Trophoblast cell (in vitro differentiated cells and primary cell): ENCODE data around the gene DHRSX.

Source experiments
- DNase-seq, 2 donors: peaks; one replicate each; pipeline ENCODE4 v3.0.0-alpha.2; 2016
- H2AFZ ChIP-seq: 2 replicates; pipeline ENCODE4 v1.6.1; 2013; ENCODE audit warnings: low read length, moderate library complexity, mild to moderate bottlenecking; ENCODE audit not compliant: insufficient read depth, poor library complexity
- H2AK5ac ChIP-seq: 2 replicates; pipeline ENCODE4 v1.6.1; 2013; ENCODE audit warnings: mild to moderate bottlenecking, low read length
- H2BK120ac ChIP-seq: 2 replicates; pipeline ENCODE4 v1.6.1; 2013; ENCODE audit warnings: low read length, mild to moderate bottlenecking, moderate library complexity; ENCODE audit not compliant: insufficient read depth, poor library complexity
- H2BK12ac ChIP-seq: 2 replicates; pipeline ENCODE4 v1.6.1; 2013; ENCODE audit warnings: mild to moderate bottlenecking, low read length, moderate library complexity
- H2BK5ac ChIP-seq: 2 replicates; pipeline ENCODE4 v1.6.1; 2013; ENCODE audit warnings: low read length, low read depth, moderate library complexity, mild to moderate bottlenecking; ENCODE audit not compliant: poor library complexity
- H3K14ac ChIP-seq: 2 replicates; pipeline ENCODE4 v1.6.1; 2013; ENCODE audit warnings: mild to moderate bottlenecking, low read length
- H3K18ac ChIP-seq: 2 replicates; pipeline ENCODE4 v1.6.1; 2013; ENCODE audit warnings: mild to moderate bottlenecking, low read length
- H3K23ac ChIP-seq: 2 replicates; pipeline ENCODE4 v1.6.1; 2013; ENCODE audit warnings: low read length
- H3K27ac ChIP-seq: 2 replicates; pipeline ENCODE4 v1.5.1; 2013; ENCODE audit warnings: low read depth, mild to moderate bottlenecking, inconsistent platforms, low read length, moderate library complexity
- H3K27me3 ChIP-seq: 2 replicates; pipeline ENCODE4 v1.6.1; 2013; ENCODE audit warnings: inconsistent platforms, mild to moderate bottlenecking, low read length, moderate library complexity; ENCODE audit not compliant: insufficient read depth
- H3K36me3 ChIP-seq, 2 experiments: 1 replicate in 1 of 2; 2 replicates in 1 of 2; pipeline ENCODE4 v1.6.1; 2013; ENCODE audit warnings: low read length in 2 of 2, mild to moderate bottlenecking in 2 of 2, moderate library complexity in 1 of 2; ENCODE audit not compliant: insufficient read depth in 2 of 2, control insufficient read depth in 1 of 2
- H3K4ac ChIP-seq: 2 replicates; pipeline ENCODE4 v1.6.1; 2013; ENCODE audit warnings: low read depth, mild to moderate bottlenecking, low read length, moderate library complexity
- H3K4me1 ChIP-seq, 2 experiments: 1 replicate in 1 of 2; 2 replicates in 1 of 2; pipeline ENCODE4 v1.6.1; 2013; ENCODE audit warnings: low read length in 2 of 2, mild to moderate bottlenecking in 2 of 2, moderate library complexity in 1 of 2; ENCODE audit not compliant: insufficient read depth in 2 of 2, control insufficient read depth in 1 of 2
- H3K4me2 ChIP-seq: 2 replicates; pipeline ENCODE4 v1.6.1; 2013; ENCODE audit warnings: inconsistent platforms, mild to moderate bottlenecking, low read length, moderate library complexity
- H3K4me3 ChIP-seq: 2 replicates; pipeline ENCODE4 v1.5.1; 2013; ENCODE audit warnings: mild to moderate bottlenecking, low read depth, low read length, inconsistent platforms
- H3K79me1 ChIP-seq: one replicate; pipeline ENCODE4 v1.6.1; 2013; ENCODE audit warnings: low read length
- H3K79me2 ChIP-seq: 2 replicates; pipeline ENCODE4 v1.6.1; 2013; ENCODE audit warnings: low read length, mild to moderate bottlenecking; ENCODE audit not compliant: control insufficient read depth, insufficient read depth, poor library complexity
- H3K9ac ChIP-seq: 2 replicates; pipeline ENCODE4 v1.6.1; 2013; ENCODE audit warnings: mild to moderate bottlenecking, low read length
- H3K9me3 ChIP-seq: 2 replicates; pipeline ENCODE4 v1.6.1; 2013; ENCODE audit warnings: low read depth, mild to moderate bottlenecking, control low read depth, inconsistent platforms, low read length; ENCODE audit not compliant: insufficient read depth
- H4K12ac ChIP-seq: 2 replicates; pipeline ENCODE4 v1.6.1; 2013; ENCODE audit warnings: low read depth, mild to moderate bottlenecking, low read length, moderate library complexity
- H4K8ac ChIP-seq: 2 replicates; pipeline ENCODE4 v1.6.1; 2013; ENCODE audit warnings: low read depth, mild to moderate bottlenecking, low read length, moderate library complexity
- H4K91ac ChIP-seq: one replicate; pipeline ENCODE4 v1.6.1; 2013; ENCODE audit warnings: low read depth, mild to moderate bottlenecking, low read length, moderate library complexity
- WGBS: extraction: QIAGEN DNeasy Blood & Tissue Kit; methylation state at CpG from one replicate; pipeline ENCODE4 v1.1.7; 2013; ENCODE audit warnings: missing lambda C conversion rate; ENCODE audit not compliant: insufficient read length, insufficient coverage; ENCODE audit errors: extremely low coverage; 5-methylcytosine and 5-hydroxymethylcytosine counted together

Gene DHRSX

DNA sequence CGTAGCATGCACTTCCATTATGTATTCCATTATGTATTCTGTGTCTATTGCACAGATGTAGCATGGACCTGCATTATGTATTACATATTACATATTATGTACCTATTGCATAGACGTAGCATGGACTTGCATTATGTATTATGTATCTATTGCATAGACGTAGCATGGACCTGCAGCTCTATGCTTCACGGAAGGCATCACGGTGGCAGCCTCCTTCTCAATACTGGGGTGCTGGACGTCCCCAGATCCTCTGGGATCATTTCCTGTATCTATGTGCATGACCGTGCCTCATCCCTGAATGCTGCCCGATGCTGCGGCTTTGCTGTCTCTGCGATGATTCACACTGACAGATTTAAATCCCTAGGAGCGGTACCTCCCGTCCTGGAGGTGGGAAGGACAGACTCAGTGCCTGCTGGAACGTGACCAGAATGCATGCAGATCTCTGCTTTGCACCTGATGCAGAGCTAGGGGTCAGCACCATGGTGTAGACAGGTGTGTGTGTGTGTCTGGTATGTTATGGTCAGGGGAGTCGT is 317.5 kb downstream of the DHRSX start:
- H3K14ac ChIP-seq = no peak overlapping the region
- no peaks in the 10 kb centered on the region for H3K36me3 ChIP-seq
- DNase-seq = peak in 1 of 2 donors; percentile 5
- no peak overlapping the region for H2AK5ac ChIP-seq
- no peak overlapping the region for H4K91ac ChIP-seq
- H3K79me1 ChIP-seq = no peaks in the 10 kb centered on the region
- no peak overlapping the region for H3K27ac ChIP-seq
- H3K4me2 ChIP-seq = no peak overlapping the region
- no peak overlapping the region for H3K9ac ChIP-seq
- H3K4me1 ChIP-seq = peaks cover 4 to 6% of the 10 kb centered on the region in 2 experiments
- no peaks in the 10 kb centered on the region for H3K79me2 ChIP-seq
- H3K4me3 ChIP-seq = no peak overlapping the region
- H2BK12ac ChIP-seq = no peak overlapping the region
- H3K4ac ChIP-seq = no peak overlapping the region
- no peak overlapping the region for H4K12ac ChIP-seq
- no CpG with 5 or more reads among the region's 14 CpGs for WGBS
- peaks cover 12% of the 10 kb centered on the region for H3K9me3 ChIP-seq
- H3K23ac ChIP-seq = no peak overlapping the region
- H2BK5ac ChIP-seq = no peak overlapping the region
- H3K18ac ChIP-seq = no peak overlapping the region
- H2BK120ac ChIP-seq = no peak overlapping the region
- no peak overlapping the region for H2AFZ ChIP-seq
- H4K8ac ChIP-seq = no peak overlapping the region
- H3K27me3 ChIP-seq = no peaks in the 10 kb centered on the region

GRCh38 chrX:2177541-2177940 is 323.2 kb downstream of the DHRSX start:
- peaks cover 6% of the 10 kb centered on the region for H3K9me3 ChIP-seq
- no peak overlapping the region for H3K14ac ChIP-seq
- no peak overlapping the region for H2BK5ac ChIP-seq
- H4K8ac ChIP-seq = no peak overlapping the region
- H3K4ac ChIP-seq = no peak overlapping the region
- no CpG with 5 or more reads among the region's 14 CpGs for WGBS
- no peak for DNase-seq
- H2BK120ac ChIP-seq = no peak overlapping the region
- no peak overlapping the region for H3K9ac ChIP-seq
- H3K36me3 ChIP-seq = no peaks in the 10 kb centered on the region
- H3K23ac ChIP-seq = no peak overlapping the region
- H3K27ac ChIP-seq = no peak overlapping the region
- H4K91ac ChIP-seq = no peak overlapping the region
- H3K79me1 ChIP-seq = no peaks in the 10 kb centered on the region
- H3K18ac ChIP-seq = no peak overlapping the region
- no peak overlapping the region for H4K12ac ChIP-seq
- no peak overlapping the region for H2AFZ ChIP-seq
- H3K79me2 ChIP-seq = no peaks in the 10 kb centered on the region
- H3K27me3 ChIP-seq = no peaks in the 10 kb centered on the region
- H2AK5ac ChIP-seq = no peak overlapping the region
- H2BK12ac ChIP-seq = no peak overlapping the region
- no peak overlapping the region for H3K4me3 ChIP-seq
- peaks cover 0 to 2% of the 10 kb centered on the region in 2 experiments for H3K4me1 ChIP-seq
- no peak overlapping the region for H3K4me2 ChIP-seq

GRCh38 chrX:2176733-2177132 is 324.0 kb downstream of the DHRSX start:
- Histone ChIP-seq H3K4me3 (no peak overlapping the region), H2BK12ac (no peak overlapping the region), H3K23ac (no peak overlapping the region), H3K27ac (no peak overlapping the region), H4K91ac (no peak overlapping the region), H3K79me2 (no peaks in the 10 kb centered on the region), H3K27me3 (no peaks in the 10 kb centered on the region), H3K79me1 (no peaks in the 10 kb centered on the region), H2BK120ac (no peak overlapping the region), H3K14ac (no peak overlapping the region), H2BK5ac (no peak overlapping the region), H4K12ac (no peak overlapping the region), H3K9ac (no peak overlapping the region), H3K4me1 (no peaks in the 10 kb centered on the region), H2AK5ac (no peak overlapping the region), H3K9me3 (peaks cover 6% of the 10 kb centered on the region), H3K4me2 (no peak overlapping the region), H3K36me3 (no peaks in the 10 kb centered on the region), H4K8ac (no peak overlapping the region), H3K18ac (no peak overlapping the region), H2AFZ (no peak overlapping the region), H3K4ac (no peak overlapping the region)
- no CpG with 5 or more reads among the region's 5 CpGs for WGBS
- no peak for DNase-seq

DNA sequence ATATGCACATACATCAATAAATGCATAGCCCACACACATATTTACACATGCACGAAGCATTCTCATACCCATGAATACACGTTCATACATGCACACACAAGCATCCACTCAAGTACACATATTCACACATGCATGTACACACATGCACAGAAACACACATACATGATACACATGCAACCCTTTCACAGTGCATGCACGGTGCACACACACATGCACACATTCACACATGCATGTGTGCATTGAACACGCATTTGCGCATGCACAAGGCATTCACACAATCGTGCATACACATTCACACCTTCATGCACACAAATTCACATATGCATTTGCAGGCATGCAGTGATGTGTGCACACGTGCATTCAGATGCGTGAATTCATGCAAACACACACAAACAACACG is 324.5 kb downstream of the DHRSX start:
- no peak overlapping the region for H3K14ac ChIP-seq
- no peaks in the 10 kb centered on the region for H3K79me1 ChIP-seq
- H2AFZ ChIP-seq = no peak overlapping the region
- no peak overlapping the region for H4K12ac ChIP-seq
- H3K23ac ChIP-seq = no peak overlapping the region
- H3K9me3 ChIP-seq = peaks cover 6% of the 10 kb centered on the region
- H3K27ac ChIP-seq = no peak overlapping the region
- H3K4me3 ChIP-seq = peak overlapping the region; percentile 55
- H3K4me2 ChIP-seq = no peak overlapping the region
- no peaks in the 10 kb centered on the region for H3K4me1 ChIP-seq
- no peak overlapping the region for H3K4ac ChIP-seq
- no peak overlapping the region for H4K8ac ChIP-seq
- WGBS = no CpG with 5 or more reads among the region's 9 CpGs
- no peak overlapping the region for H2AK5ac ChIP-seq
- no peak overlapping the region for H3K9ac ChIP-seq
- no peaks in the 10 kb centered on the region for H3K36me3 ChIP-seq
- H2BK12ac ChIP-seq = no peak overlapping the region
- no peak overlapping the region for H4K91ac ChIP-seq
- no peak overlapping the region for H2BK120ac ChIP-seq
- no peak overlapping the region for H2BK5ac ChIP-seq
- H3K18ac ChIP-seq = no peak overlapping the region
- no peaks in the 10 kb centered on the region for H3K27me3 ChIP-seq
- H3K79me2 ChIP-seq = no peaks in the 10 kb centered on the region
- no peak for DNase-seq
